ENCODE data around the gene RANBP1.
"Not testable (repeated sequence)": the region's sequence is repeated elsewhere in the genome, so short reads cannot be mapped to it uniquely, and the experiment has no call there.

RANBP1 gene

GRCh38 chr22:20115691-20116375 lies at the start of gene RANBP1:
Gene RANBP1 (plus strand): TSS chr22:20116104. CDS start chr22:20116185, 81 bp downstream.
- DNase-seq = peak in 1 of 2 experiments; percentile 14

DNA sequence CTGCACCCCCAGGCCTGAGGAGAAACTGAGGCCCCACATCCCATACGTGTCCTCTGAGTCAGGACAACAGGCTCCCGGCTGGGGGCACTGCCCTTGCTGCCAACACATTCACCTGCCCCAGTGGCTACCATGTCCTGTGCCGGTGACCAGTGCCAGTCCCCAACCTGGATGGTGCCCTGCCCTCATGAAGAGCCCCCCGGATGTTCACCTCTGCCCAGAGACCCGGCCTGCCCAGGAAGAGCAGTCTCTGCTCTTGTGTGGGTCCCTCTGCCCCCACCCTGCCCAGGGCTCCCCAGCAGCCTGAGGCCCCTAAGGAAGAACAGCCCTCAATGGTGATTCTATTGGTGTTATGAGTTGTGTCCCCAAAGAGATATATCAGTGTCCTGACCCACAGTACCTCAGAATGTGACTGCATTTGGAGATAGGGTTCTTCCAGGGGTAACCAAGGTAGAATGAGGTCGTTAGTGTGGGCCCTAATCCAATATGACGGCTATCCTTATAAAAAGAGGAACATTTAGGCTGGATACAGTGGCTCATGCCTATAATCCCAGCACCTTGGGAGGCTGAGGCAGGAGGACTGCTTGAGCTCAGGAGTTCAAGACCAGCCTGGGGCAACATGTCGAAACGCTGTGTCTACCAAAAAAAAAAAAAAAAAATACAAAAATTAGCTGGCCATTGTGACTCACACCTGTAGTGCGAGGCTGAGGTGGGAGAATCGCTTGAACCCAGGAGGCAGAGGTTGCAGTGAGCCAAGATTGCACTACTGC lies 49.1 kb upstream of the RANBP1 start:
- no peak for DNase-seq

GRCh38 chr22:20067384-20067682 lies 48.6 kb upstream of the RANBP1 start:
- not testable (repeated sequence) for DNase-seq

- DNase-seq = no peak
Measured at GRCh38 chr22:20068640-20069039, 47.3 kb upstream of the RANBP1 start.

DNA sequence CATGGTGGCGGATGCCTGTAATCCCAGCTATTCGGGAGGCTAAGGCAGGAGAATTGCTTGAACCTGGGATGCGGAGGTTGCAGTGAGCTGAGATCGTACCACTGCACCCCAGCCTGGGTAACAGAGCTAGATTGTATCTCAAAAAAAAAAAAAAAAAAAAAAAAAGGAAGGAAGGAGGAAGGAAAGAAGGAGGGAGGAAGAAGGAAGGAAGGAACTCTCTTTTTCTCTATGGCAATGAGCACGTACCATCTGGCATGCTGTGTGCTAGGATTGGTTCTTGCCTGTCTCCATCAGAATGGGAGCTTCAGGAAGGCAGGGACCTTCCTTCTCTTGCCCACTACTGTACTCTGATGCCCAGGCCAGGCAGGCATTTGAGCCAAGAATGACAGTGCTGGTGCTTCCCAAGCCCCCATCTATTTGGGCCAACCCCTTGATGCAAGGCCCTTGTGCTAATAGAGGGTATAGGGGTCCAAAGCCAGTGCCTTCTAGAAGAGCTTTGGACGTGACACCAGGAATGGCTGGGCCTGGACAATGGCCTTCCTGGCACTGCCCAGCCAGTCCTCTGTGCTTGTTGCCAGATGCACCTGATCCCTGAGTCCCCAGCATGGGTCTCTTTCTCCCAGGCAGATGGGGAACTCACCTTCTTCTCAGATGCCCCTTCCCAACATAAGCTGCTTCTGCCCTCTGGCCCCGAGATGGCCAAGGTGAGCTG lies 46.4 kb upstream of the RANBP1 start:
- no peak for DNase-seq

DNA sequence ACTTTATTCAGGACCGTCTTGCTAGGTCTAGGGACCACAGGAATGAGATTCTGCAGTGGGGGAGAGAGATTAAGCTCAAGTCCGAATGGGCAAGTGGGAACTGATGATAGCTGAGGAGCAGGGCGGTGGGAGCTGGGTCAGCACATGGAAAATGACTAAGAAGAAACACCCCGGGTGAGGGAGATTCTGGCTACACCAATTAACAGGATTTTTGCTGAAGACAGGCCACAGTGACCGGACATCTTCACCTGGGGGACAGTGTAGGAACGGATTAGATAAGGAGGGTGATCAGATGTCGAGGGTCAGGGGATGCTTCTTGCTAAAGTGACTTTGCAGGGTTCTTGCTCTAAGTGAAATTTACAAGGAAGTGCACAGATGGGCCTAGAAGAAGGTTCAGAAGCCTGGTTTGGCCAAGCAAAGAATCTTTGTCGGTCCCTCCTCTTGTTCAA lies 44.4 kb upstream of the RANBP1 start:
- DNase-seq = no peak

GRCh38 chr22:20076627-20077172 lies 39.2 kb upstream of the RANBP1 start:
- DNase-seq = no peak

DNA sequence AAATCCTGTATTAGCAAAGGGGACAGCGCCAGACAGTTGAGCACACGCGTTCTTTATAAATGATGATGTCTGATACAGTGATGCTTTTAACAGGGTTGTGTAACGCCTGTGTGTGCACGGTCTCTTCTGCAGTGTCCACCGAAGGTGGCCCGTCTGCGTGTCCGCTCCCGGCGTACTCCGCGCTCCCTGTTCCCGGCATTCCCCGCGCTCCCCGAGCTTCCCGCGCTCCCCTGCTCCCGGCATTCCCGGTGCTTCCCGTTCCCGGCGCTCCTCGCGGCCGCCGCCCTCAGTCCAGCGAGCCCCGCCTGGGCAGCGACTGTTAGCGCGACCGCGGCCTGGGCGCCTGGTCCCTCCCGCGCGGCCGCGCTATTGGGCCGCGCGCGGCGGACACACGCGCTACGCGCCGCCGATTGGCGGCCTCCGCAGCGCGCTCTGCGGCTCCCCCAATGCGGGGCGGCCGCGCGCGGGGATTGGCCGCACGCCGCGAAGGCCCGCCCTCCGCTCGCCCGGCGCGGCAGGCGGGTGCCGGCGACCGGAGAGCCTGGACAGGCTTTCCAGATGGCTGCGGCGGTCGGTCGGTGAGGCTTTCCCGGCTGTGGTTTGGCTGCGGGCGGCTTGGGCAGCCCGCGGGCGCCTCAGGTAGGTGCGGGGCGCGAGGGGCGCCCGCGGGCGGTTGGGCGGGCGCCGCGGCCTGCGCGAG lies 36.0 kb upstream of the RANBP1 start, which contains the start of gene DGCR8:
DGCR8 (plus strand) TSS at position 497 of the 700 bp plus-strand sequence. CDS start 5,723 bp downstream, outside the sequence.
- DNase-seq = peak; percentile 85 to 92

- DNase-seq = peak; percentile 44 to 64
Measured at GRCh38 chr22:20080445-20080775, 35.5 kb upstream of the RANBP1 start.

- peak; percentile 10 to 42 for DNase-seq
Measured at GRCh38 chr22:20080776-20081654, 34.9 kb upstream of the RANBP1 start.

DNA sequence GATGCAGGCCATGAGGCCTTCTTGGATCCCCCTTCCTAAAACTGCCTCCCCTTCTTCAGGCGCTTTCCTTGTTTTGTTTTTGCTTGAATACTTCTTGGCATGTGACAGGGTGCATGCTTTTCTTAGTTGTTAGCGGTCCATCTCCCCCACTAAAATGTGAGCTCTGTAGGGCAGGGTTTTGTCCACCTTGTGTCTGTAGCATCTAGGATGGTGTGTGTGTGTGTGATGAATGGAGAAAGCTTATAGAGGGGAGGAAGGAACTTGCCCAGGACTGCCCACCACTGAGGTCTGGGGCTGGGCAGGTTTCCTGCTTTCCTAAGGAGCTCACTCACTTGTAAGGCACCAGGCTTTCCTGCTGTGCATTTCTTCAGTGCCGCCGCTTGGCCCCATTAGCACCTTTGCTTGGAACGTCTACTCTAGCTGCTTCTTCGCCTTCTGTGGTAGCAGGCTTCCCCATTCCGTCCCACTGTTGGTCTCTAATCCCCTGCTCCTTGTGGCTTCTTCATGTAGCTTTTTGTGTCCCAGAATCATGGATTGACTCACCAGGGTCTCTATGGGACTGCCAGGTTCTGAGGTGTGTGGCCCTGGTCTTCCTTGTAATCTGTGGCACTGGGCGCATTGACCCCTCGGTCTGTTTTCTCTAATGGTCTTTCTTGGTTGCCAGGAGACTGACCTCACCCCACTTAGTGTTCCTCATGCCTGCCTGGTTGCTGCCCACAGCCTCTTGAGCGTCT lies 32.6 kb upstream of the RANBP1 start:
- no peak for DNase-seq

DNA sequence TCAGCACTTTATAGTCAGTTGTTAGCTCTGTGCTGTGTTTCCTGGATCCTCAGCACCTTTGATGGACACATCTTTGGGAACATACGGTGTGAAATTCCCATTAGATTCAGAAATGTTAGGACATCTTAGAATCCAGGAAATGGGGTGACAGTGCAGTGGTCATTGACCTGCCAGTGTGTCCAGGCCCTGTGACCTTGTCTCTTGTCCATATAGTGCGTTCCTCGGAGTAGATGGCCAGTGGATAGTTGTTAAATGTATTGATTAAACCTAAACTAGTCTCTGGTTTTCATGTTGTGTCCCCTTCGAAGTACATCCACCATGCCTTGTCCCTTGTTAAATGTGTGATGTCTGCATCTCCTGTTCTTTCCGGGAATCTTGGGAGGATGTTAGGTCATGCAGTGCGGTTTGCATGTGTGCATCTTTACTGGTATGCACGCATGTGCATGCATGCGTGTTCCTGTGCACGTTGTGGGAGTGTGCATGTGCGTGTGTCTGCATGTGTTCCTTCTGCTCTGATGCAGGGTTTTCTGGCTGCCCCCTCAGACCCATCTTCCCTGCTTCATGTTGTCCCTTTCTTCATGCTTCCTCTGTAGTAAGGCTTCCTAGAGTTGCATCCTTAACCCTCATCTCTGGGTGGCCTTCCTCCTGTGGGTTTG lies 31.9 kb upstream of the RANBP1 start:
- no peak for DNase-seq

DNA sequence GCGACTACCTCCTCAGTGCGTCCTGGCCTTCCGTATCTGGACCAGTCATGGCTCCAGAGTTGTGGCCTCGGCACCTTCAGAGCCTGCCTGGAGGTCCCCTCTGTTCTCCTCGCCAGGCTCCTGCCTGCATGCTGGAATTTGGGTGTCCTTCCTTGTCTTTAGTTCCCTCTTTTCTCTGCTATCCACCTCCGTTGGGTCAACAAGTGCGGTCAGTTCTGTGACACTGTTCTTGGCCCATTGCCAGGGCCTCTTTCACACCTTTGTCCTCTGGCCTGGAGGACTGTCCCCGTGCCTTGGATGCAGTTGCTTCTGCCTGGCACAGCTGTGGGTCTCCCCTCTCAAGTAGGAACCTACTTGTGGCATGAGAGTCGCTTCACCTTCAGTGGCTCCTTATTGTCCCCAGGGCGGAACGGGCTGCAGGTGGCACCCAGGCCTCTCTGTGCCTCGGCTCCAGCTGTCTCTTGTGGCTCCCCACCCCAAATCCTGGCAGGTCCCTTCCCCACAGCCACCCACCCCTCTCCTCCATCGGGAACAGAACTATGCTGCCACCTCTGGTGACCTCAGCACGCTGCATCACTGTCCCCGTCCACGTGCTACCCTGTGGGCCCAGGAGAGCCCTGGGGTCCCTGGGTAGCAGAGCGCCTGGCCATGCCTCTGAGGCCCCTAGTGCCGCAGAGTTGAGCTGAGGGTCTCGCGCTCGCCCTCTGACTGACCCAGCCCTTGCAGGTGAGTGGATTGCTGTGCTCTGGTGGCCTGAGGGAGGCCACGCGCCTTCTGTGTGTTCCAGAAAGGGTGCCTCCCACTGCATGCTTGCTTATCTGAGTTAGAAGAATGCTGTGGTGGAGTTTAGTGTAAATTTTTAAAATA lies 31.1 kb upstream of the RANBP1 start:
- peak; percentile 5 to 40 for DNase-seq

GRCh38 chr22:20085651-20086050 lies 30.3 kb upstream of the RANBP1 start:
- no peak for DNase-seq

GRCh38 chr22:20086101-20086599 lies 29.8 kb upstream of the RANBP1 start:
- no peak for DNase-seq

DNA sequence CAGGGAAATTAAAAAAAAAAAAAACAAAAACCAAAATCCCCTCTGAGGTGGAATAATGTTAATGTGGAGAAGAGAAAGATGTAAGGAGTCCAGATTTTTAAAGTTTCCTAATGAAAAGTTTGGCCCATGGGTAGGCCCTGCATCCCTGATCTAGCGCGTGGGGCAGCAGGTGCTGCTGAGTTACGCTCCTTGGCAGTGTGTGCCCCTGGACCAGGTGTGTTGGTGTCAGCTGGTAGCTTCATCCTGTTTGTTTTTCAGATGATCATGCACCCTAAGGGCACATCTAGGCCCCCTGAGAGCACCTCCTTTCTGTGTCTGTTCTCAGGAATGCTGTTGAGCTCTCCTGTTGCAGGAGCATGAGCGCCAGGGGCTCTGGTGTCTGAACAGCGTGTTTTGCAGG lies 29.1 kb upstream of the RANBP1 start:
- no peak for DNase-seq

DNA sequence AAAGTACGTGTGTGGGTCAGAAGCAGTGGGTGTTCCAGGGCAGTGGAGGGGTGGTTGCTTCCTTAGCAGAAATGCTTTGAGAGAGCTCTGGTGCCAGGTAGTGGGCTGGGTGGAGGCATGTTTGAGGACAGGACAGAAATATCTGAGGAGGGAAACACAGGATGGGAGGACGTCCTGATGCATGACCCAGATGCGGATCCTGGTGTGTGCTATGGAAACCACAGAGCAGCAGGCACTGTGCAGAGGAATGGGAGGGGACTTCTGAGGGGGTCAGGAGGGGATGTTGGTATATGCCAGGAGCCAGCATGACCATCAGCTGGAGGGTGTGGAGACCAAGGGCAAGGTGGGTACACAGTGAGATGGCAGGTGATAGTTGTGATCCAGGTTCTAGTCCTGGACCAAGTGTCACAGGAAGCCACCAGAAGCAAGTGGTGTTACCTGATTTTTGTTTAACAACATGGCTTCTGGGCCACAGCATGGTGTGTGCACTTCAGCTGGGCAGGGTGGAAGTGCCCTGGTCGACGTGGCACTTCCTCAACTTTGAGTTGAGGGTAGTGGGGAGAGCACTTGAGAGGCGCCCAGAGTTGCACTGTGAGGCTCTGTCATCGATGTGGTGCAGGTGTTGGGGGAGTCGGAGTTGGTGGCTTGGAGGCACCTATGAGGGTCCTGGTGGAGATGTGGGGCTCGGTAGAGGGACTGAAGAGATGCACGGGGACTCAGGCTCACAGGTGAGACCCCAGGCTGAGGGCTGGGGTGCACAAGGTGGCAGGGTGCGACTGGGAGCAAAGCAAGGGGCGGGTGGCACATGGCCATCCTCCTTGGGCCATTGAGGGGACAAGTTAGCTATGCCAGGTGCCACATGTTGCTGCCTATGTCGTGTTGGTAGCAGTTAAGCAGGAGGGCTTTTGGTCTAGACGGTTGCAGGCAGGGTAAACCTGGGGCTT lies 28.3 kb upstream of the RANBP1 start:
- DNase-seq = no peak

DNA sequence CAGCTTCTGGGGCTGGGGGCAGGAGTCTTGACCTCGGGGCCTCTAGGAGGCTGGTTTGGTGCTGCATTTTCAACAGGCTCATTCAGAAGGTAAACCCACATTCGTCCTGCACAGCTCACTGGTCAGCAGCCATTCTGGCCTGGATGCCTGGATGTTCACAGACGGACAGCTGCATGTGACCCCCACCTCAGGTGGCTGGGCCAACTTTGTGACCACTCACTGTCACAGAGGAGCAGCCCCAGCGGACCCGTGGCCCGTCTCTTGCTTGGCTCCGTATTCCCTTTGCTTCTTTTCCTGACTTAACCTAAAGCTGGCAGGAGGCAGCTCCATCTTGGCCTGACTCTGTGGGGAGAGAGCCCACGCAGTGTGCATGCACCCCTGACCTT lies 27.6 kb upstream of the RANBP1 start:
- DNase-seq = no peak
